Endothelial cell of umbilical vein (primary cell): ENCODE measurements around the gene ZBP1. TPM values are rescaled to one million over a fixed set of nuclear protein-coding genes. Genes with fewer than 3 reads are reported as not detected.

ENCODE experiments used
- BruUV-seq: library from RNA; stranded (reverse); fragments of 400-500 nt; replicated peaks from 2 replicates; lab custom pipeline; 2021; lab: Mats Ljungman, UMichigan
- CTCF ChIA-PET: fragments of 300-600, 350-600 bp; sonication (Branson Sonifier 250); formaldehyde crosslinking; loops from one replicate; lab custom pipeline; 2021; ENCODE audit warnings: antibody characterized with exemption, inconsistent platforms; lab: Charles Lee
- POLR2A ChIA-PET: fragments of 300-600, 350-600 bp; sonication (Branson Sonifier 250); formaldehyde crosslinking; loops from one replicate; lab custom pipeline; 2021; ENCODE audit warnings: antibody characterized with exemption, inconsistent platforms; lab: Charles Lee
- DNase-seq: peaks from one replicate; pipeline ENCODE4 v3.0.0-alpha.2; 2011; ENCODE audit warnings: low read depth, low spot score
- FAIRE-seq: peaks from 2 replicates; lab custom pipeline; 2011; peaks lifted over from hg19 to GRCh38; lab: Jason Lieb, UNC
- H2AFZ ChIP-seq: 2 replicates; pipeline ENCODE4 v1.6.0; 2012; ENCODE audit warnings: low read depth, low read length, control low read depth, inconsistent platforms
- H3K27ac ChIP-seq: 2 replicates; pipeline ENCODE4 v1.5.1; 2011; ENCODE audit warnings: low read depth, mild to moderate bottlenecking, control low read depth, low read length, moderate library complexity; ENCODE audit not compliant: insufficient read depth
- H3K27me3 ChIP-seq, 2 experiments: 2 replicates each; pipeline versions ENCODE4 v1.6.0 to v1.6.1; 2011; ENCODE audit warnings: low read length in 2 of 2, mixed read lengths in 1 of 2; ENCODE audit not compliant: control insufficient read depth in 2 of 2, insufficient read depth in 2 of 2
- H3K36me3 ChIP-seq, 2 experiments: 2 replicates in 1 of 2; 3 replicates in 1 of 2; pipeline ENCODE4 v1.5.1; 2011; ENCODE audit warnings: low read length in 2 of 2, mild to moderate bottlenecking in 1 of 2, moderate library complexity in 1 of 2; ENCODE audit not compliant: control insufficient read depth in 2 of 2, insufficient read depth in 2 of 2; ENCODE audit errors: extremely low read depth in 1 of 2
- H3K4me1 ChIP-seq: 3 replicates; pipeline ENCODE4 v1.5.1; 2011; ENCODE audit warnings: mild to moderate bottlenecking, low read length; ENCODE audit not compliant: control insufficient read depth, insufficient read depth; ENCODE audit errors: extremely low read depth
- H3K4me2 ChIP-seq: 2 replicates; pipeline ENCODE4 v1.6.1; 2011; ENCODE audit warnings: low read length, control low read depth, mixed read lengths; ENCODE audit not compliant: insufficient read depth
- H3K4me3 ChIP-seq, 3 experiments: fragments of 200-600 bp in 1 of 3; sonication (generic), shearing (Covaris generic) in 1 of 3; replicated peaks in 1 of 3; 2 replicates each; pipeline ENCODE4 v1.5.1; 2011 to 2016; ENCODE audit warnings: control low read depth in 3 of 3, low read length in 3 of 3, mild to moderate bottlenecking in 2 of 3, inconsistent platforms in 1 of 3, low read depth in 1 of 3, moderate library complexity in 1 of 3; ENCODE audit not compliant: insufficient read depth in 1 of 3
- H3K79me2 ChIP-seq: 2 replicates; pipeline ENCODE4 v1.6.0; 2012; ENCODE audit warnings: low read length, inconsistent platforms; ENCODE audit not compliant: control insufficient read depth, insufficient read depth
- H3K9ac ChIP-seq: replicated peaks from 2 replicates; pipeline ENCODE3; 2011; ENCODE audit warnings: low read length, control low read depth; ENCODE audit not compliant: insufficient read depth; ENCODE audit errors: extremely low read depth
- H3K9me1 ChIP-seq: replicated peaks from 3 replicates; pipeline ENCODE4 v1.6.0; 2011; ENCODE audit warnings: mild to moderate bottlenecking, low read length; ENCODE audit not compliant: control insufficient read depth, insufficient read depth; ENCODE audit errors: extremely low read depth
- H3K9me3 ChIP-seq: replicated peaks from 2 replicates; pipeline ENCODE4 v1.5.1; 2012; ENCODE audit warnings: low read length, inconsistent platforms; ENCODE audit not compliant: control insufficient read depth, insufficient read depth
- H4K20me1 ChIP-seq: replicated peaks from 2 replicates; pipeline ENCODE3; 2011; ENCODE audit warnings: mild to moderate bottlenecking, low read length; ENCODE audit not compliant: control insufficient read depth, insufficient read depth; ENCODE audit errors: extremely low read depth
- CTCF ChIP-seq, 2 donors: IDR thresholded peaks; 1 replicate in 1 of 2; 2 replicates in 1 of 2; pipeline ENCODE4 v1.5.1; 2011; ENCODE audit warnings: low read length in 2 of 2, mild to moderate bottlenecking in 2 of 2, moderate library complexity in 2 of 2, control low read depth in 1 of 2, inconsistent platforms in 1 of 2, low read depth in 1 of 2; ENCODE audit not compliant: insufficient read depth in 1 of 2; ENCODE audit errors: extremely low read depth in 1 of 2
- GATA2 ChIP-seq: IDR thresholded peaks from 2 replicates; pipeline ENCODE4 v1.7.0; 2011; ENCODE audit warnings: low read depth, mild to moderate bottlenecking, moderate library complexity, mixed read lengths, low read length; ENCODE audit not compliant: insufficient read length, insufficient read depth
- MAX ChIP-seq: IDR thresholded peaks from 2 replicates; pipeline ENCODE4 v1.6.1; 2011; ENCODE audit not compliant: insufficient read depth, insufficient read length
- POLR2A ChIP-seq: IDR thresholded peaks from 2 replicates; pipeline ENCODE4 v1.6.1; 2012; ENCODE audit warnings: low read depth, mild to moderate bottlenecking, control low read depth, low read length
- dilution Hi-C: fragments of 300-500 bp; cut with MboI; formaldehyde crosslinking; loops from one replicate; pipeline ENCODE4 v1.15.0; 2019; ENCODE audit warnings: low sequenced_read_pairs; ENCODE audit not compliant: extremely low pct_ligation_motif_present
- intact Hi-C: fragments of 100-400 bp; cut with micrococcal nuclease; formaldehyde crosslinking; loops from one replicate; pipeline ENCODE4 v1.10.0; 2022
- polyA plus RNA-seq, 4 experiments: library from polyadenylated mRNA; depleted of rRNA in 3 of 4; stranded (reverse) in 3 of 4; unstranded in 1 of 4; fragments of >200 nt; gene quantifications; 2 replicates each; pipeline versions ENCODE4 v1.2.1 to v1.2.3, GENCODE V29; 2011 to 2012; ENCODE audit warnings: missing spikeins in 1 of 4
- total RNA-seq: library from RNA; stranded (reverse); gene quantifications from 2 replicates; pipeline ENCODE4 v1.2.3, GENCODE V29; 2021

The ZBP1 gene
- total and polyA plus RNA-seq, 2 donors (not counting 3 experiments of a cell fraction or from before 2014, with no cell fraction given): not detected

GRCh38 chr20:57647933-57648785 lies 27.9 kb upstream of the ZBP1 start:
- Histone ChIP-seq H2AFZ (no peak overlapping the region), H4K20me1 (no peaks in the 10 kb centered on the region), H3K9ac (no peak overlapping the region), H3K27ac (no peak overlapping the region), H3K27me3 (peaks cover 0 to 3% of the 10 kb centered on the region in 2 experiments), H3K4me1 (no peaks in the 10 kb centered on the region), H3K36me3 (peaks cover 3 to 14% of the 10 kb centered on the region in 2 experiments), H3K9me3 (no peaks in the 10 kb centered on the region), H3K79me2 (no peaks in the 10 kb centered on the region), H3K4me2 (no peak overlapping the region), H3K9me1 (no peaks in the 10 kb centered on the region), H3K4me3 (no peak overlapping the region)
- intact Hi-C loops (no loop called here), dilution Hi-C loops (loop anchor here (25.0 kb wide), 1 partner anchor 439 kb away; no protein-coding TSS in a partner anchor)
- ChIA-PET CTCF (interaction anchor here (1.1 to 1.6 kb wide), 3 partner anchors 25 to 532 kb away, joined by 3 to 6 read pairs (median 4); no protein-coding TSS in a partner anchor), POLR2A (no interaction called here)
- FAIRE-seq (no peak), DNase-seq (no peak)
- no peak for TF ChIP-seq MAX
- TF ChIP-seq CTCF (IDR thresholded peaks at IDR 0.05; ENCODE audit: extremely low read depth in 1 of 2, insufficient read depth in 1 of 2, low read depth in 1 of 2, low read length in 2 of 2): no peak
- TF ChIP-seq POLR2A: no peak
- no peak for TF ChIP-seq GATA2
- BruUV-seq: no TSS peak
